ENCODE data around the gene HLX. TPM values are rescaled to one million over a fixed set of nuclear protein-coding genes. Genes with fewer than 3 reads are reported as not detected.

Gene HLX
- polyA plus RNA-seq, 1 donor from 2014 or later: not detected

GRCh38 chr1:220925707-220926106, 46.5 kb downstream of the HLX start:
- Histone ChIP-seq H4K20me1 (ENCODE audit: insufficient read depth) (no peaks in the 10 kb centered on the region), H3K27ac (ENCODE audit: low read length) (no peak overlapping the region), H3K4me2 (ENCODE audit: low read length) (no peak overlapping the region), H3F3A (ENCODE audit: insufficient read depth, low read length, poor library complexity, severe bottlenecking) (no peaks in the 10 kb centered on the region), H3K9me3 (ENCODE audit: low read length) (no peaks in the 10 kb centered on the region), H3K79me2 (replicated peaks; ENCODE audit: insufficient read depth, low read length) (no peaks in the 10 kb centered on the region), H3K27me3 (ENCODE audit: insufficient read depth, low read depth, low read length) (no peaks in the 10 kb centered on the region), H2AFZ (ENCODE audit: low read depth, low read length) (no peak overlapping the region), H3K9me2 (ENCODE audit: insufficient read depth, low read length) (no peaks in the 10 kb centered on the region), H3K9ac (ENCODE audit: low read length) (no peak overlapping the region), H3K4me3 (ENCODE audit: low read length) (no peak overlapping the region), H3K36me3 (ENCODE audit: insufficient read depth, low read length) (no peaks in the 10 kb centered on the region)
- TF ChIP-seq RAD21 (conservative IDR thresholded peaks at IDR 0.05) (no peak), MXI1 (conservative IDR thresholded peaks at IDR 0.05; ENCODE audit: poor library complexity, severe bottlenecking) (no peak), CTCF (IDR thresholded peaks at IDR 0.05; ENCODE audit: poor library complexity, severe bottlenecking) (no peak), REST (IDR thresholded peaks at IDR 0.05; ENCODE audit: borderline replicate concordance) (no peak), TAF1 (IDR thresholded peaks at IDR 0.05; ENCODE audit: low read depth) (no peak), EZH2 (IDR thresholded peaks at IDR 0.05; ENCODE audit: borderline replicate concordance, insufficient read depth, low read length, poor library complexity, severe bottlenecking) (no peak), EP300 (conservative IDR thresholded peaks at IDR 0.05; ENCODE audit: poor library complexity, severe bottlenecking) (no peak), SMC3 (conservative IDR thresholded peaks at IDR 0.05; ENCODE audit: poor library complexity) (no peak), POLR2AphosphoS5 (IDR thresholded peaks at IDR 0.05) (no peak)

GRCh38 chr1:220926146-220926545, 46.9 kb downstream of the HLX start:
- Histone ChIP-seq H3K9me3 (ENCODE audit: low read length) (no peaks in the 10 kb centered on the region), H4K20me1 (ENCODE audit: insufficient read depth) (no peaks in the 10 kb centered on the region), H3K36me3 (ENCODE audit: insufficient read depth, low read length) (no peaks in the 10 kb centered on the region), H3K27me3 (ENCODE audit: insufficient read depth, low read depth, low read length) (no peaks in the 10 kb centered on the region), H3K9ac (ENCODE audit: low read length) (no peak overlapping the region), H3K9me2 (ENCODE audit: insufficient read depth, low read length) (no peaks in the 10 kb centered on the region), H3K27ac (ENCODE audit: low read length) (no peak overlapping the region), H3K4me3 (ENCODE audit: low read length) (no peak overlapping the region), H3K4me2 (ENCODE audit: low read length) (no peak overlapping the region), H3K79me2 (replicated peaks; ENCODE audit: insufficient read depth, low read length) (no peaks in the 10 kb centered on the region), H2AFZ (ENCODE audit: low read depth, low read length) (no peak overlapping the region), H3F3A (ENCODE audit: insufficient read depth, low read length, poor library complexity, severe bottlenecking) (no peaks in the 10 kb centered on the region)
- no peak for TF ChIP-seq MXI1 (conservative IDR thresholded peaks at IDR 0.05; ENCODE audit: poor library complexity, severe bottlenecking)
- TF ChIP-seq RAD21 (conservative IDR thresholded peaks at IDR 0.05): no peak
- TF ChIP-seq SMC3 (conservative IDR thresholded peaks at IDR 0.05; ENCODE audit: poor library complexity): no peak
- TF ChIP-seq REST (IDR thresholded peaks at IDR 0.05; ENCODE audit: borderline replicate concordance): no peak
- TF ChIP-seq POLR2AphosphoS5 (IDR thresholded peaks at IDR 0.05): no peak
- no peak for TF ChIP-seq TAF1 (IDR thresholded peaks at IDR 0.05; ENCODE audit: low read depth)
- no peak for TF ChIP-seq EP300 (conservative IDR thresholded peaks at IDR 0.05; ENCODE audit: poor library complexity, severe bottlenecking)
- TF ChIP-seq EZH2 (IDR thresholded peaks at IDR 0.05; ENCODE audit: borderline replicate concordance, insufficient read depth, low read length, poor library complexity, severe bottlenecking): no peak
- no peak for TF ChIP-seq CTCF (IDR thresholded peaks at IDR 0.05; ENCODE audit: poor library complexity, severe bottlenecking)

All from neural cell (in vitro differentiated cells).